Panc1 (cell line): ENCODE measurements around the gene LYPD6.

Source experiments
- CTCF ChIP-seq: fragments of 450-650 bp; IDR thresholded peaks from 2 replicates; pipeline ENCODE4 v1.5.1; 2017; ENCODE audit warnings: mild to moderate bottlenecking
- POLR2AphosphoS5 ChIP-seq: IDR thresholded peaks from 2 replicates; pipeline ENCODE4 v1.6.1; 2012; ENCODE audit warnings: mild to moderate bottlenecking, low read depth, low read length, moderate library complexity
- REST ChIP-seq, 2 experiments: IDR thresholded peaks; 2 replicates each; pipeline ENCODE4 v1.6.1; 2011 to 2012; ENCODE audit warnings: low read depth in 2 of 2, control low read depth in 1 of 2, low read length in 1 of 2, mild to moderate bottlenecking in 1 of 2, moderate library complexity in 1 of 2; ENCODE audit not compliant: insufficient read depth in 1 of 2
- TCF7L2 ChIP-seq: IDR thresholded peaks from 2 replicates; pipeline ENCODE4 v1.6.1; 2011; ENCODE audit warnings: mild to moderate bottlenecking, low read depth, low read length, inconsistent platforms

DNA sequence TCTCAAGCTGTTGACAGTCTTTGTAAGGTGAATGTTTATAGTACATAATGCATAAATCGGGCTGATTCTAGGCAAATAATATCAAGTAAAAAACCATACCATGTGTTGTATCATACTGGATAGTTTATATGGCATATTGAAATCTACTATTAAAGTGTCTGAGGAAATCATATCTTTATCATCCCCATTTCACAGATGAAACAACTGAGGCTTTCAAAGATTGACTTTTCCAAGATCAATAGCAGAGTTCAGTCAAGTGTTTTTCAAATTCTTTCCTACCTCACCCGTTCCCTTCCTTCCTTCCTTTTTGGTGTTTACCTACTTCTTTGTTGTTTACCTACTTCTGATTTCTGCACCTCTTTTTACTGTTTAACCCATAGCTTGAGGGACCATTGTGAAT is 2.0 kb downstream of the LYPD6 start:
- TF ChIP-seq CTCF: no peak
- TF ChIP-seq POLR2AphosphoS5: no peak
- TF ChIP-seq REST (IDR thresholded peaks at IDR 0.05; ENCODE audit: insufficient read depth in 1 of 2, low read depth in 2 of 2, low read length in 1 of 2): no peak
- no peak for TF ChIP-seq TCF7L2
